ENCODE data around the gene SNRPE. TPM values are rescaled to one million over a fixed set of nuclear protein-coding genes. Genes with fewer than 3 reads are reported as not detected.
A peak's percentile ranks its signal among the peaks of the same experiment; 100 is the strongest.

SNRPE gene
- total and polyA plus RNA-seq, 2 donors (not counting 3 experiments of a cell fraction or from before 2014, with no cell fraction given) = 196 to 219 TPM

DNA sequence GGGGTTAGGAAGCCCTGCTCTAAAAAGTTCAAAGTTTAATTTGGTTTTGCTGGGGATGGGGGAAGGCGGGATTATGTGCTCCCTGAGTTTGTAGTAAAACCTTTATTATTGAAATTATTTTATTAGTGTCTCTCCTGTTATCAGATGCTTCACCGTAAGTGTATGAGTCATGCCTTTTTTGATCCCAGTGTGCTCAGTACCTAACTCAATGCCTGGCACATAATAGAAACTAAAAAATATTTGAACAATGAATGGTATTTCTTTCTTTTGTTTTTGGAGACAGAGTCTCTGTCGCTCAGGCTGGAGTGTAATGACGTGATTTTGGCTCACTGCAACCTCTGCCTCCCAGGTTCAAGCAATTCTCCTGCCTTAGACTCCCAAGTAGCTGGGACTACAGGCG is 6.4 kb downstream of the SNRPE start:
- H3K4me2 ChIP-seq (ENCODE audit: insufficient read depth, low read length) = no peak overlapping the region
- ChIA-PET POLR2A (no interaction called here), CTCF (interaction anchor here (0.6 to 19.0 kb wide), 2 partner anchors 28 to 261 kb away, joined by 4 to 903 read pairs; no protein-coding TSS in a partner anchor)
- peaks cover 17% of the 10 kb centered on the region for H3K4me1 ChIP-seq (ENCODE audit: control insufficient read depth, extremely low read depth, insufficient read depth, low read length)
- H3K27ac ChIP-seq (ENCODE audit: insufficient read depth, low read depth, low read length) = peak overlapping the region; percentile 60
- H3K27me3 ChIP-seq (ENCODE audit: control insufficient read depth in 2 of 2, insufficient read depth in 2 of 2, low read length in 2 of 2) = no peaks in the 10 kb centered on the region
- H3K9ac ChIP-seq (replicated peaks; ENCODE audit: extremely low read depth, insufficient read depth, low read length) = no peak overlapping the region
- H3K9me3 ChIP-seq (replicated peaks; ENCODE audit: control insufficient read depth, insufficient read depth, low read length) = no peaks in the 10 kb centered on the region
- no TSS peak for BruUV-seq (replicated peaks)
- no peaks in the 10 kb centered on the region for H4K20me1 ChIP-seq (replicated peaks; ENCODE audit: control insufficient read depth, extremely low read depth, insufficient read depth, low read length)
- TF ChIP-seq JUN (IDR thresholded peaks at IDR 0.05; ENCODE audit: borderline replicate concordance, insufficient read depth, insufficient read length, low read depth) (peak; percentile 44), MYC (IDR thresholded peaks at IDR 0.05; ENCODE audit: low read depth, low read length) (no peak)
- no peaks in the 10 kb centered on the region for H3K9me1 ChIP-seq (replicated peaks; ENCODE audit: control insufficient read depth, extremely low read depth, insufficient read depth, low read length)
- DNase-seq (ENCODE audit: low read depth, low spot score) (no peak), FAIRE-seq (peak; percentile 84)
- no peak overlapping the region for H3K4me3 ChIP-seq (replicated peaks in 1 of 3; ENCODE audit: insufficient read depth in 1 of 3, low read depth in 1 of 3, low read length in 3 of 3)
- peaks cover 6 to 15% of the 10 kb centered on the region in 2 experiments for H3K36me3 ChIP-seq (ENCODE audit: control insufficient read depth in 2 of 2, extremely low read depth in 1 of 2, insufficient read depth in 2 of 2, low read length in 2 of 2)
- peaks cover 11% of the 10 kb centered on the region for H3K79me2 ChIP-seq (ENCODE audit: control insufficient read depth, insufficient read depth, low read length)
- intact Hi-C loops (cut with micrococcal nuclease) = loop anchor here (10.0 kb wide), 2 partner anchors 243 to 637 kb away; partner anchors contain the start of gene ATP2B4
- H2AFZ ChIP-seq (ENCODE audit: low read depth, low read length) = no peak overlapping the region
- dilution Hi-C loops (cut with MboI; ENCODE audit: extremely low pct_ligation_motif_present, low sequenced_read_pairs) = loop anchor here (25.0 kb wide), 1 partner anchor 269 kb away; no protein-coding TSS in a partner anchor

DNA sequence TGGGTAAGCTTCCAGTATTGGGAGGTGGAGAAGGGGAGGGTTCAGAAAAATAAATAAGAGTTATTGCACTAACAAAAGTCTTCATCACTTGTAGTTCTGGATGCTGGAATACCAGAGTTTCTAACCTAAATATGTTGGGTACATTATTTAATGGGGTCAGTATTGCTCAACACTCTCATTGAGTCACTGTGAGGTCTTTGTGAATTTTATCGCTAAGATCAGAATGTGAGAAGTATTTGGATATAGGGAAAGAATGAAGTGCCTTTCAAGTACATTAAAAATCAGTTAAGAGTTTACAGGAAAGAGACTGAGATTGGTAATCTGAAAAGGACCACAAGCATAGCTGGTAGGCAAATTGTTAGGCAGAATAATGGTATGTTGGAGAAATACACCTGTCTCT is 8.8 kb downstream of the SNRPE start:
- Histone ChIP-seq H3K27me3 (ENCODE audit: control insufficient read depth in 2 of 2, insufficient read depth in 2 of 2, low read length in 2 of 2) (no peaks in the 10 kb centered on the region), H4K20me1 (replicated peaks; ENCODE audit: control insufficient read depth, extremely low read depth, insufficient read depth, low read length) (no peaks in the 10 kb centered on the region), H3K9ac (replicated peaks; ENCODE audit: extremely low read depth, insufficient read depth, low read length) (no peak overlapping the region), H2AFZ (ENCODE audit: low read depth, low read length) (no peak overlapping the region), H3K9me3 (replicated peaks; ENCODE audit: control insufficient read depth, insufficient read depth, low read length) (no peaks in the 10 kb centered on the region), H3K27ac (ENCODE audit: insufficient read depth, low read depth, low read length) (no peak overlapping the region), H3K79me2 (ENCODE audit: control insufficient read depth, insufficient read depth, low read length) (peaks cover 2% of the 10 kb centered on the region), H3K4me1 (ENCODE audit: control insufficient read depth, extremely low read depth, insufficient read depth, low read length) (peaks cover 14% of the 10 kb centered on the region), H3K9me1 (replicated peaks; ENCODE audit: control insufficient read depth, extremely low read depth, insufficient read depth, low read length) (no peaks in the 10 kb centered on the region), H3K4me2 (ENCODE audit: insufficient read depth, low read length) (no peak overlapping the region), H3K36me3 (ENCODE audit: control insufficient read depth in 2 of 2, extremely low read depth in 1 of 2, insufficient read depth in 2 of 2, low read length in 2 of 2) (peaks cover 4 to 11% of the 10 kb centered on the region in 2 experiments), H3K4me3 (replicated peaks in 1 of 3; ENCODE audit: insufficient read depth in 1 of 3, low read depth in 1 of 3, low read length in 3 of 3) (no peak overlapping the region)
- DNase-seq (ENCODE audit: low read depth, low spot score) = no peak
- TF ChIP-seq POLR2A (IDR thresholded peaks at IDR 0.05; ENCODE audit: low read depth, low read length) = no peak
- TF ChIP-seq GATA2 (IDR thresholded peaks at IDR 0.05; ENCODE audit: insufficient read depth, insufficient read length, low read depth, low read length) = no peak
- CTCF ChIA-PET = interaction anchor here (1.3 to 19.0 kb wide), 19 partner anchors 11 to 336 kb away, joined by 4 to 903 read pairs (median 15); partner anchors contain the start of genes ETNK2 and SOX13
- BruUV-seq (replicated peaks) = no TSS peak
- intact Hi-C loops (cut with micrococcal nuclease) (no loop called here), dilution Hi-C loops (cut with MboI; ENCODE audit: extremely low pct_ligation_motif_present, low sequenced_read_pairs) (loop anchor here (25.0 kb wide), 1 partner anchor 267 kb away; no protein-coding TSS in a partner anchor)
- FAIRE-seq = no peak
- POLR2A ChIA-PET = interaction anchor here (1.2 kb wide), 1 partner anchor 257 kb away, joined by 5 read pairs; no protein-coding TSS in a partner anchor
